Measurements from ENCODE around the gene ATP8B1.
"Not testable (repeated sequence)": the region's sequence is repeated elsewhere in the genome, so short reads cannot be mapped to it uniquely, and the experiment has no call there.

- TF ChIP-seq EP300, CTCF (IDR thresholded peaks at IDR 0.05): not testable (repeated sequence)
Measured at GRCh38 chr18:57643726-57644125, 159.4 kb downstream of the ATP8B1 start.

Measured in stomach (tissue), 4 donors.